HG03196 (cell line): ENCODE results near the gene GP1BA.

Source experiments
- ATAC-seq: cut with Tn5 transposase; IDR thresholded peaks from one replicate; pipeline ENCODE4 v1.9.1; 2021; ENCODE audit not compliant: unreplicated experiment

GP1BA gene

DNA sequence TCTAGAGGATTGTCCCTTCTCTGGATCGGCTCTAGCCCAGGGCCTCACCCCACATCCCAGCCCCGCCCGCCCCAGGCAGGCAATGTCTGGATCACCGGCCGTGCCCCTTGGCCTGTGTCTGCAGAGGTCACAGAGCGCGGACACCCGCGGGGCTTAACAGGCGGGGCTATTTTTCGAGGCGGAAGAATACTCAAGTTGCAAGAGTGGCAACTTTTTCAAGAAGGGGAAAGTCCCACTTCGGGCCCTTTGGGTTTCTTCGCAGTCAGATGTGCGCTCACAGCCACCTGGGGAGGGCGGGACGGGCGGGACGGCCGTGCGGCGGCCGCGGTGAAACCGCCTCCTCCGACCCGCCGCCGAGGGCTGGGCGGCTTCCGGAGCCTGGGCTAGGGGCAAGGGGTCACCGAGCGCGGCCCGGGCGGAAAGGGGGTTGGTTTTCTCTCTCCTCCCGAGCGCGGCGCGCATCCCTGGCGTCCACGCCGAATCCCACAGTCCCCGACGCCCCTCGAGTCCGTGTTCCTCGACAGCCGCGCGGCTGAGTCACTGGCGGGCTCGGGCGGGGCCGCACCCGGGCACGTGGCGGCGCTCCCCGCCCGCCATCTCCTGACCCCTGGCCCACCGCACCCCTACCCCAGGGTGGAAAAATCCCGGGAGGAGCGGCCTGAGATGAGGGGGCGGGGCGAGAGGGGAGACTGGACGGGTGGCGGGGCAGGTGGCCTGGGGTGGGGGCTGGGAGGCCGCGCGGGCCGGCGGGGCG lies 17.4 kb downstream of the GP1BA start:
- peak; percentile 15 for ATAC-seq

DNA sequence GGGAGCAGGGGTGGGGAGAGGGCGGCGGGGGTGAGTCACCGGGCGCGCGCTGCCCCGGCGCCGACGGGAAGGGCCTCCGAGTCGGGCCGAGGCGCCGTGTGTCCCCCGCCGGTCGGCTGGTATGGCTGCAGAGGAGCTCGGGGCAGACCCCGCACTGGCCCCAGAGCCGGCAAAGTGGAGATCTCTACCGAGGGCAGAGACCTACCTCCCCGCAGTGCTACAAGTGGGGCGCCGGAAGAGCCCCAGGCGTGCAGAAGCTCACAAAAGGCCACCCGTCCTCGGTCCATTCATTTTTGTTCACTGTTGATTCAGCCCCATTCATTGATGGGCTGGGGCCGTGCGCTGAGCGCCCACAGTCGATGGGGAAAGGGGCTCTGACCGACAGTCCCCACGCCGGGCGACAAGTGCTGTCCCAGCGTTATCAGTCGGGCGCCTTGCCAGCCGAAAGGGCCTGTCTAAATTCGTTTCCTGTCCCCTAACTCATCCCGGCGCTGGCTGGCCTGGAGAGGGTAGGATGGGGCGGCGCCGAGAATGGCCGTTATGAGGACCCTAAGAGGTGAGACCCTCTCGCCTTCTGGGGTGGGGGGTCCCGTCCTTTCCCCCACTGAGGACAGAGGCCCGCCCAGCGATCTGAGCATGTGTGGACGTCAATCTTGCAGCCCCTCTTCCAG lies 18.1 kb downstream of the GP1BA start:
- no peak for ATAC-seq

DNA sequence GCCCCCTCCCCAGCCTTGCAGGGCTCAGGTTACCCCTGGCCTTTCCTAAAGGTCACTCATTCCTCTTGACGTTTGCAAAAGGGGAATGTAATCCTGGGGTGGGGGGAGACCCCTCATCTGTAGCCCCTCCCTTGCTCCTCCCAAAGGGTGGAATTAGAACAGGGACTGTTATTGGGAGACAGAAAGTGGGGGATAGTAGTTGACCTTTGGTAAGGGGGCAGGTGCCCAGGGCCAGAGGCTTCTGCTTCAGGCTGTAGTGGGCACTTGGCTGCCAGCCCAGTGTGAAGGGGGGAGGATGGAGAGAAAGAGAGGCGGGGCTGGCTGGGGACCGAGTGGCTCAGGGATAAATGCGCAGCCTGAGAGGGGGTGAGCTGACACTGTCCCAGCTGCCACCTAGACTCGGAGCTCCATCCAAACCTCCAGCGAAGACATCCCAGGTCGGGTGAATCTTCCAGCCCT lies 18.7 kb downstream of the GP1BA start, which contains the start of gene ENO3:
ENO3 (plus strand) TSS at position 374 of the 459 bp plus-strand sequence. CDS start 711 bp downstream, outside the sequence.
- no peak for ATAC-seq

- ATAC-seq = no peak
These were observed 19.4 kb downstream of the GP1BA start for GRCh38 chr17:4951486-4951885.

- no peak for ATAC-seq
These were observed 21.4 kb downstream of the GP1BA start for GRCh38 chr17:4953451-4953961.

GRCh38 chr17:4955091-4955490 lies 23.0 kb downstream of the GP1BA start:
- no peak for ATAC-seq

DNA sequence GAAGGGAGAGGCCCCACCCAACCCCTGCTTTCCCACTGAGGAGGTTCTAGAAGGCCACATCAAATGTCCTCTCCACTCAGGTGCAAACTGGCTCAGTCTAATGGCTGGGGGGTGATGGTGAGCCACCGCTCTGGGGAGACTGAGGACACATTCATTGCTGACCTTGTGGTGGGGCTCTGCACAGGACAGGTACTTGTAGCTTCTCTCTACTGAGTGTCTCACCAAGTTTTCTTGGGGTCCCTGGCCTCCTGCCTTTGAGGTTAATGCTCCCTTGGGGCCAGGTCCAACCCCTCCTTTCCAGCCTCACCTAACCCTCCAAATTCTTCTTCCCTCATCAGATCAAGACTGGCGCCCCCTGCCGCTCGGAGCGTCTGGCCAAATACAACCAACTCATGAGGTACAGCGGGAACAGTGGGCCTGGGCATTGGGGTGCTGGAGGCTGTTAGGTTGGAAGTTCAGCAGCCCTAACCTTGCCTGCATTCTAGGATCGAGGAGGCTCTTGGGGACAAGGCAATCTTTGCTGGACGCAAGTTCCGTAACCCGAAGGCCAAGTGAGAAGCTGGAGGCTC lies 24.5 kb downstream of the GP1BA start:
- no peak for ATAC-seq

DNA sequence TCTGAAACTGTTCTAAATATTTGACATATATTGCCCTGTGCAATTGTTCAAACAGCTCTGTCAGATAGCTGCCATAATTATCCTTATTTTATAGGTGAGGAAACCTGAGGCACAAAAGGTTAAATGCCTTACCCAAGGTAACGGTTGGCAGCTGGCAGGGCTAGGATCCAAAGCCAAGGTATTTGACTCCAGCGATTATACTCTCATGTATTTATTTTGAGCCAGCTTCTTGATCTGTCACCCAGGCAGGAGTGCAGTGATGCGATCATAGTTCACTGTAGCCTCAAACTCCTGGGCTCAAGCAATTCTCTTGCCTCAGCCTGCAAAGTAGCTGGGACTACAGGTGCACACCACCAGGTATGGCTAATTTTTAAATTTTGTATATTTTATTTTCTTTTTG lies 26.0 kb downstream of the GP1BA start:
- ATAC-seq = no peak

DNA sequence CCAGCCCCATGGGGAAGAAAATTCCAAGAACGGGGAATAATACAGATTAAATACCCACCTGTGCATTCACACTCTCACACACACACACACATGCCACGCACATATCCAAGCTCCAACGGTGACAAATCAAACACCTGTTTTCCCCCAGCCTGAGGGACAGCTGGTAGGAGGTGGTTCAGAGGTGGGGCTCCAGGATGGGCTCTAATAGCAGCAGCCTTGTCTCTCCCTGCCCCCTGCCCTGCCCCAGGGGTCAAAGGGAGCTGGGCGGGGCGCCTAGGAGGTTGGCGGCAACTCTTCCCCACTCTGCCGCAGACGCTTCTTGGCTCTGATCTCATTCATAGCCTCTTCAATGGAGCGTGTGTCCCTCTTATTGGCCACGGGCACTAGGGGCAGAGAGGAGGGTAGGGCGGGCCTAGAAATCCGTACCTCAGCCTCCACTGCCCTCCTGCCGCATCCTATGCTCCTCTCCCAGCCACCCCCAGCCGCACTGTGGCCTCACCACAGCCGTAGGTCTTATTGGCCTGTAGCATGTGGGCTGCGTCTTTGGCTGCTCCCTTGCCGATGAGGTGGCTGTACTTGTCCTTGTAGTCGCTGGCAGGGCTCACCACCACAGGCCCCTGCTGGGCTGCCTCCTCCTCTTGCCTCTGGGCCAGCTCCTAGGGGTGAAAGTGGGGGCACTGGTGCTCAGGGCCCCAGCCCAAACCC lies 27.3 kb downstream of the GP1BA start:
- ATAC-seq = no peak

DNA sequence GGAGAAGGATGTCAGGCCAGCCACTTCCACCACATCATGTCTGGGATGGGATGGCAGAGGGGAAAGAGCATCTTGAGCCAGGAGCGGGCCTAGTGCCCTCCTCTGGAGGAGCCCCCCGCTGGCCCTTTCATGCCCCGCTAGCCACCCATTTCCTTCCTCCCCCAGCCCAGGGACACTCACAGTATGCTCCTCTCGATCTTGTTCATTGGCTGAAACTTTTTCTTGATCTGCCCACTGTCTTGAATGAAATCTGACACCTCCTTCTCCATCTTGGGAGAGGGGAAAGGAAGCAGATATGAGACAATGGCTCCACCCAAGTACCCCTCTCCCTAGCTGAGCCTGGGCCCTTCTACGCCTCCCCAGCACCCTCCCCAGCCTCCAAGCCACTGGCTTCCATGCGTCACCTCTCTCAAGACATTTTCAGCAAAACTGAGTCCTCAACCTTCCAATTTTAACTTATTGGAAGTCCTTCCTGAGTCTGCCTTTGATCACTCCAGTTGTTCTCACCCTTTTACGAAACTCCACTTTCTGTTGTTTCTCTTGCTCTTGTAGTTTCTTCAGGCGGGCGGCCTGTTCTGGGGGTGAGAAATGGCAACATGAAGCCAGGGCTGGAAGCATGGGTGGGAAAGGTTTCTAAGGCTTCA lies 28.3 kb downstream of the GP1BA start:
- no peak for ATAC-seq

- no peak for ATAC-seq
These were observed 33.4 kb downstream of the GP1BA start for GRCh38 chr17:4965311-4965986.

- ATAC-seq = peak; percentile 73
These were observed 34.9 kb downstream of the GP1BA start for GRCh38 chr17:4966844-4967538.

- peak; percentile 67 for ATAC-seq
These were observed 35.7 kb downstream of the GP1BA start, which contains the start of gene SPAG7 for GRCh38 chr17:4967539-4968485. SPAG7 (minus strand) TSS chr17:4967817; CDS start chr17:4967804, 13 bp downstream.

DNA sequence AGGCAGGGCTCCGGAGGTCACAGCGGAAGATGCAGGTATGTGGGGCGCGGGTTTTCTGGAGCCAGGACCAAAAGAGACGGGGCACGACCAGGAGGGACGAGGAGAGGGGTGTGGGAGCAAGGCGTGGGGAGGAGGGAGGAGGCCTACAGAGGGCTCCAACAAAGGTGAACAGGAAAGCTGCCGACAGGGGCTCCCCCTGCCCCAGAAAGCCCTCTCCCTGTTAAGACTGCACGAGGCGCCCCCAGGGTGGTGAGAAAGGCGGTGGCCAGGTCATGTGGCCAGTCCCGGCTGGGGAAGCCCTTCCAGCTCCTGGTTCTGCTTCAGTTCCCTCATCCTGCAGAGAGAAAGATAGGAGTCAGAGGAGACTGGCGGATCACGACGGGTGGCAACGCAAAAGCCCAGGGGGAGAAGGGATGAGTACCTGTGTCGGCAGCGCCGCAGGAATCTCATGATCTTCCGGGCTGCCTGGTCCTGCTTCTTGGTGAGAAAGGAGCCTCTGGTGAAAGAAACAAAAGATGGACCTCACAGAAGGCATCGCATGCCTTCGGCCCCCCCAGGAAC lies 36.5 kb downstream of the GP1BA start:
- no peak for ATAC-seq

DNA sequence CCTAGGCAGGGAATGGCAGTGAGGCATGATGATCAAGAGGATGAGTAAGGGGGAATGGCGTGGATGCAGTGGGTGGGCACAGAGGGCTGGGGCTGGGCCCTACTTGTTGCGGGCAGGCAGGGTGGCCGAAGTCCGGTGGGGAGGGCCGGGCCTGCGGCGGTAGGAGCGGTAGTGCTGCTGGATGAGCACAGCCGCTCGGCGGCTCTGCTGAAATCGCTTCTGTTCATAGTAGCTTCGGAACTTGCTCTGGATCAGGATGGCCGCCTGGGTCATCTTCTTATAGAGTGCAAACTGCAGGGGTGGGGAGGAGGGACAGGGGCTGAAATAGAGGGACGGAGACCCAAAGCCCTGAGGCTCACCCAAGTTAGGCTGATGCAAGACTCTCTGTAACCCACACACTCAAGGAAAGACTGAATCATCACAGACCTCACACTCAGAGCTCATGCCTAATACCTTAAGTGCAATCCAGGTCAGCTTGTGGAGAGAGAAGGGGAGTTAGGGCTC lies 37.0 kb downstream of the GP1BA start:
- no peak for ATAC-seq

DNA sequence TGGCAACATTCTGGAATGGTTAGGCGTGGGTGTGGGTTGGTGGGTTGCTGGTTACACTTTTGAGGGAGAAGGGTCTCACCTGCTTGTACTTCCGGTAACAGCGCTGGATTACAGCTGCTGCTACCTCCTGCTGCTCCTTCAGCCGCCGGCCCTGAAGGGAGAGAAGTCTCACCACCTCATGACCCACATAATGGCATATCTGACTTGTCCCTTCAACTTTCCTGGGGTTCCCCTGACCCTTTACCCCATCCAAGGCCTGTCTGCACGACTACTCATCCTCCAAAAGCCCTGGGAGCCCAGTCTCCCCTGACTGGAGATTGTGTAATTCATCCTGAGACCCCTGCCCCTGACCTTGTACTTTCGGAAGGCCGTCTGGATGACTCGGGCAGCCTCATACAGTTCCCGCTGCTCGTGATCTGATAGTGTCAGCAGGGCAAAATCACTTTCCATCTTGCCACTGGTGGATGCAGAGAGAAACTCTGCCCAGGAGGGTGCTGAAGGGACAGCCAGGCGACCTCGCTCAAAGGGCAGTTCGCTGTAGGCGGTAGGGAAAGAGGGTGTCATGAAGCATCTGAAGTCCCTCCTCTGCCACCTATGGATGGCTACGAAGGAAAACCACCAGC lies 37.6 kb downstream of the GP1BA start:
- ATAC-seq = no peak

GRCh38 chr17:4970273-4970672 lies 38.2 kb downstream of the GP1BA start:
- no peak for ATAC-seq
